Measurements from ENCODE around the gene E2F1.

E2F1 gene, protein sequence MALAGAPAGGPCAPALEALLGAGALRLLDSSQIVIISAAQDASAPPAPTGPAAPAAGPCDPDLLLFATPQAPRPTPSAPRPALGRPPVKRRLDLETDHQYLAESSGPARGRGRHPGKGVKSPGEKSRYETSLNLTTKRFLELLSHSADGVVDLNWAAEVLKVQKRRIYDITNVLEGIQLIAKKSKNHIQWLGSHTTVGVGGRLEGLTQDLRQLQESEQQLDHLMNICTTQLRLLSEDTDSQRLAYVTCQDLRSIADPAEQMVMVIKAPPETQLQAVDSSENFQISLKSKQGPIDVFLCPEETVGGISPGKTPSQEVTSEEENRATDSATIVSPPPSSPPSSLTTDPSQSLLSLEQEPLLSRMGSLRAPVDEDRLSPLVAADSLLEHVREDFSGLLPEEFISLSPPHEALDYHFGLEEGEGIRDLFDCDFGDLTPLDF

DNA sequence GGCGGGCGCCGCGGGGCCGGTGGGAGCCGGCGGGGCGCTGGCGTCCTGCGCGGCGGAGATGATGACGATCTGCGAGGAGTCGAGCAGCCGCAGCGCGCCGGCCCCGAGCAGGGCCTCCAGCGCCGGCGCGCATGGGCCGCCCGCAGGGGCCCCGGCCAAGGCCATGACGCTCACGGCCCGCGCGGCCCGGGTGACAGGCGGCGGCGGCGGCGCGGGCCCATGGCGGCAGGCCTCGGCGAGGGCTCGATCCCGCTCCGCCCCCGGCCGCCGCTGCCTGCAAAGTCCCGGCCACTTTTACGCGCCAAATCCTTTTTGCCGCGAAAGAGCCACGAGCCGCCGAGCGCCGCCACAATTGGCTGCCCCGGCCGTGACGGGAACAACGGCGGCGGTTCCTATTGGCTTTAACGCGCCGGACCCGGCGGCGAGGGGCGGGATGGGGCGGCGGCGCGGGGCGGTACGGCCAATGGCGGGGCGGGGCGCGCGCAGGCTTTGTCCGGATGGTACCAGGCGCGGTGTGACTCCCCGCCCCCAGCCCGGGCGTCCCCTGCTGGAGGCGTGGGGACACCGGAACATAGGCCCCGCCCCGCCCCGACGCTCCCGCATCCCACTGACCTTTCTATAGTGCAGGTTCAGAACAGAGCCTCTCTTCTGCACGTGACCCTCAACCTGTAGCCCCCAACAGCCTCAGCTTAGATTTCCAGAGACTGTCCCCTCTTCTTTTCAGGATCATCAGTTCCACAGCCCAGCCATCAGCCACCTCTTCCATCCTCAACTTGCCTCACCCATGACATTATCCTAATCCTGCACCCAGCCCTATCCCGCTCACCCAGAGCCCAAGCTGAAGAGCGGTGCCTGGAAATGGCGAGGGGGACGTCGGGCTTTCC is at the start of gene E2F1:
Gene E2F1 (minus strand): TSS at position 286 of the 884 bp plus-strand sequence. CDS start 121 bp downstream, at position 165.
- H3K9me2 ChIP-seq (replicated peaks; ENCODE audit: insufficient read depth, low read length): no peaks in the 10 kb centered on the region
- DNase-seq: peak; percentile 97
- H3K4me2 ChIP-seq (ENCODE audit: low read depth, low read length): peak within 1 kb of the TSS; percentile 82
- H3K79me2 ChIP-seq (ENCODE audit: low read length): peaks cover 41% of the 10 kb centered on the region
- no peaks in the 10 kb centered on the region for H3K36me3 ChIP-seq (replicated peaks; ENCODE audit: insufficient read depth, low read length)
- peak within 1 kb of the TSS; percentile 100 for H2AFZ ChIP-seq (ENCODE audit: low read length)
- no peaks in the 10 kb centered on the region for H4K20me1 ChIP-seq (ENCODE audit: insufficient read depth, low read length)
- no peaks in the 10 kb centered on the region for H3K27me3 ChIP-seq (replicated peaks; ENCODE audit: insufficient read depth, low read length)
- no peak for TF ChIP-seq EZH2phosphoT487 (IDR thresholded peaks at IDR 0.05; ENCODE audit: low read length)
- TF ChIP-seq, protein P1, sequence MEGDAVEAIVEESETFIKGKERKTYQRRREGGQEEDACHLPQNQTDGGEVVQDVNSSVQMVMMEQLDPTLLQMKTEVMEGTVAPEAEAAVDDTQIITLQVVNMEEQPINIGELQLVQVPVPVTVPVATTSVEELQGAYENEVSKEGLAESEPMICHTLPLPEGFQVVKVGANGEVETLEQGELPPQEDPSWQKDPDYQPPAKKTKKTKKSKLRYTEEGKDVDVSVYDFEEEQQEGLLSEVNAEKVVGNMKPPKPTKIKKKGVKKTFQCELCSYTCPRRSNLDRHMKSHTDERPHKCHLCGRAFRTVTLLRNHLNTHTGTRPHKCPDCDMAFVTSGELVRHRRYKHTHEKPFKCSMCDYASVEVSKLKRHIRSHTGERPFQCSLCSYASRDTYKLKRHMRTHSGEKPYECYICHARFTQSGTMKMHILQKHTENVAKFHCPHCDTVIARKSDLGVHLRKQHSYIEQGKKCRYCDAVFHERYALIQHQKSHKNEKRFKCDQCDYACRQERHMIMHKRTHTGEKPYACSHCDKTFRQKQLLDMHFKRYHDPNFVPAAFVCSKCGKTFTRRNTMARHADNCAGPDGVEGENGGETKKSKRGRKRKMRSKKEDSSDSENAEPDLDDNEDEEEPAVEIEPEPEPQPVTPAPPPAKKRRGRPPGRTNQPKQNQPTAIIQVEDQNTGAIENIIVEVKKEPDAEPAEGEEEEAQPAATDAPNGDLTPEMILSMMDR (IDR thresholded peaks at IDR 0.05; ENCODE audit: low read length): peak; percentile 27
- no peaks in the 10 kb centered on the region for H3K9me3 ChIP-seq (replicated peaks; ENCODE audit: insufficient read depth, low read length)
- peak within 1 kb of the TSS; percentile 90 for H3K9ac ChIP-seq (ENCODE audit: low read length)
- peak within 1 kb of the TSS; percentile 87 for H3K27ac ChIP-seq (ENCODE audit: low read length)
- peaks cover 14% of the 10 kb centered on the region for H3K4me1 ChIP-seq (ENCODE audit: low read length)
- peak within 1 kb of the TSS; percentile 92 for H3K4me3 ChIP-seq (ENCODE audit: low read length)
- H3F3A ChIP-seq (ENCODE audit: insufficient read depth, low read length): peaks cover 10% of the 10 kb centered on the region

DNA sequence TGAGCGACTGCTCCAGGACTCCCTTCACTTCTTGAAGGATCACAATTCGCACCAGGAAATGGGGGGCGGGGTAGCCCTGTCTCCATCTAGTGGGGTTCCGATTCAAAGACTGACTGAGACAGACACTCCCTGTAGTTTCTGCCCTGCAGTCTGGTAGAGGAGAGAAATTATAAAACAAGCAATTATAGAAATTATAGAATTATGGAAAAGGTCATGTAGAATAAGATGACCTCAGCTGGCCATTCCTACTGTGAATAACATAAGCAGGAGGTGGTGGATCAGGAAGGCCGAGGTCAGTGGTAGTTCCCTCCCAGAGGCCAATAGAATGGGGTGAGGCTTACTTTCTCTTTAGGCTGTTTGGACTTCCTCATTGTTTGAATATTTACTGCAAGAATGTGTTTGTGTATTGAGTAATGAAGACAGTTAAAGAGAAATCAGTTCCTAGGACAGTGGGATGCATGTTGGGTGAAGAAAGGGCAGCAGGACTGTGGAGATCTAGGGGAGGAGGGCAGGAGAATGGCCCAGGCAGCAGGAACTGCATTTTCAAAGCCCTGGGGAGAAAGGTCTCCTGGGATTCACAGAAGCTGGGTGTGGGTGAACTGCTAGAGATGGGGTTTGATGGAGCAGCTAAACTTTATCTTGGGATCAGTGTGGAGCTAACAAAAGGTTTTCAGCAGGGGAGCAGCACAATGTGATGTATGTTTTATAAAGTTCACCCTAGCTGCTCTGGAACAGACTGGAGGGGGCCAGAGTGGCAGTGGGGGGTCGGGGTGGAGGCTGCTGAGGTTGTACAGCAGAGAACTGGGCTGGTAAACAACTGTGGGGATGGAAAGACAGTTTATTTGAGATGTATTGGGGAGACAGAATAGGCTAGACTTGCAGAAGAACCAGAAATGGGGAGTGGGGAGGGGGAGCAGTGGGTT is 47.7 kb upstream of the E2F1 start:
- TF ChIP-seq EZH2 (optimal IDR thresholded peaks at IDR 0.05; ENCODE audit: low read depth, low read length) (no peak), EZH2phosphoT487 (IDR thresholded peaks at IDR 0.05; ENCODE audit: low read length) (no peak)
- TF ChIP-seq, protein P1 (IDR thresholded peaks at IDR 0.05; ENCODE audit: low read length): no peak
- peaks cover 4% of the 10 kb centered on the region; the same call in 1 of the 2 replicates for H3K4me1 ChIP-seq (ENCODE audit: low read length)
- H3K9me3 ChIP-seq (replicated peaks; ENCODE audit: insufficient read depth, low read length): 0 out of 2 replicates have a peak, but pooled peaks cover 3% of the 10 kb centered on the region
- peaks cover 18% of the 10 kb centered on the region for H3F3A ChIP-seq (ENCODE audit: insufficient read depth, low read length)
- peaks cover 3% of the 10 kb centered on the region for H3K36me3 ChIP-seq (replicated peaks; ENCODE audit: insufficient read depth, low read length)
- peak; percentile 29 for DNase-seq
- 0 out of 2 replicates have a peak overlapping the region, but pooled peaks have one; percentile 9 for H2AFZ ChIP-seq (ENCODE audit: low read length)
- H3K9me2 ChIP-seq (replicated peaks; ENCODE audit: insufficient read depth, low read length): no peaks in the 10 kb centered on the region
- no peak overlapping the region for H3K9ac ChIP-seq (ENCODE audit: low read length)
- no peaks in the 10 kb centered on the region for H3K27me3 ChIP-seq (replicated peaks; ENCODE audit: insufficient read depth, low read length)
- H3K4me3 ChIP-seq (ENCODE audit: low read length): no peak overlapping the region
- H4K20me1 ChIP-seq (ENCODE audit: insufficient read depth, low read length): no peaks in the 10 kb centered on the region
- peaks cover 8% of the 10 kb centered on the region for H3K79me2 ChIP-seq (ENCODE audit: low read length)
- H3K4me2 ChIP-seq (ENCODE audit: low read depth, low read length): peak overlapping the region; percentile 85; the same call in 1 of the 2 replicates
- peak overlapping the region; percentile 83; the same call in 1 of the 2 replicates for H3K27ac ChIP-seq (ENCODE audit: low read length)
